D721Med (cell line): ENCODE data around the gene CRACDL.

Experiments
- DNase-seq: peaks from one replicate; pipeline ENCODE4 v3.0.0; 2011; ENCODE audit warnings: low spot score; ENCODE audit not compliant: insufficient read length
- FAIRE-seq: peaks from 2 replicates; lab custom pipeline; 2011; peaks lifted over from hg19 to GRCh38; lab: Jason Lieb, UNC
- CTCF ChIP-seq: IDR thresholded peaks from 2 replicates; pipeline ENCODE4 v1.5.1; 2012; ENCODE audit warnings: mild to moderate bottlenecking, control low read depth; ENCODE audit not compliant: insufficient read depth; ENCODE audit errors: missing control alignments

The CRACDL gene

GRCh38 chr2:98786179-98786578, 149.8 kb downstream of the CRACDL start:
- DNase-seq, result no peak
- no peak for TF ChIP-seq CTCF
- FAIRE-seq, result no peak

GRCh38 chr2:98782570-98782969, 153.5 kb downstream of the CRACDL start:
- FAIRE-seq, result no peak
- DNase-seq, result no peak
- TF ChIP-seq CTCF, result no peak

- no peak for DNase-seq
- no peak for FAIRE-seq
- no peak for TF ChIP-seq CTCF
Observed at GRCh38 chr2:98781822-98782221, 154.2 kb downstream of the CRACDL start.

GRCh38 chr2:98778741-98779483, 157.1 kb downstream of the CRACDL start:
- no peak for FAIRE-seq
- DNase-seq, result no peak
- no peak for TF ChIP-seq CTCF

GRCh38 chr2:98778151-98778550, 157.9 kb downstream of the CRACDL start:
- FAIRE-seq (no peak), DNase-seq (no peak)
- TF ChIP-seq CTCF, result no peak

- FAIRE-seq (no peak), DNase-seq (no peak)
- no peak for TF ChIP-seq CTCF
Observed at GRCh38 chr2:98777710-98778109, 158.3 kb downstream of the CRACDL start.

GRCh38 chr2:98777076-98777475, 158.9 kb downstream of the CRACDL start:
- FAIRE-seq, result no peak
- no peak for TF ChIP-seq CTCF
- no peak for DNase-seq
